Upper lobe of left lung (tissue), 6 donors: Measurements from ENCODE around the gene RFT1. TPM values are rescaled to one million over a fixed set of nuclear protein-coding genes. Genes with fewer than 3 reads are reported as not detected.
A peak's percentile ranks its signal among the peaks of the same experiment; 100 is the strongest.

Experiments used
- ATAC-seq, 2 donors: fragments of 200-7000 bp; cut with Tn5 transposase; one replicate each; pipeline ENCODE4 v1.9.1; 2022; ENCODE audit warnings: mild to moderate bottlenecking in 2 of 2, moderate library complexity in 2 of 2; ENCODE audit not compliant: low FRiP score in 2 of 2
- DNase-seq, 2 donors: peaks; one replicate each; pipeline ENCODE4 v3.0.0-alpha.2; 2019 to 2020
- H3K27ac ChIP-seq, 4 donors: fragments of 200-600 bp; sonication (generic); one replicate each; pipeline ENCODE4 v1.5.1; 2016 to 2019
- H3K27me3 ChIP-seq, 4 donors: fragments of 200-600 bp; sonication (generic); one replicate each; pipeline ENCODE4 v1.5.1; 2017 to 2019
- H3K36me3 ChIP-seq, 4 donors: fragments of 200-600 bp; sonication (generic); one replicate each; pipeline ENCODE4 v1.5.1; 2016 to 2019
- H3K4me1 ChIP-seq, 4 donors: fragments of 200-600 bp; sonication (generic); one replicate each; pipeline ENCODE4 v1.5.1; 2018 to 2019
- H3K4me3 ChIP-seq, 4 donors: fragments of 200-600 bp; sonication (generic); one replicate each; pipeline ENCODE4 v1.5.1; 2017 to 2019; ENCODE audit warnings: mild to moderate bottlenecking in 2 of 4, moderate library complexity in 1 of 4
- H3K9me3 ChIP-seq, 4 donors: fragments of 200-600 bp; sonication (generic); one replicate each; pipeline ENCODE4 v1.5.1; 2018 to 2019
- CTCF ChIP-seq, 6 experiments: fragments of 450-650 bp in 4 of 6; fragments of 200-600 bp in 2 of 6; sonication (generic) in 2 of 6; IDR thresholded peaks; one replicate each; pipeline ENCODE4 v1.5.1; 2016 to 2019; ENCODE audit warnings: antibody characterized with exemption in 6 of 6
- EP300 ChIP-seq, 4 donors: sonication (generic); formaldehyde crosslinking; IDR thresholded peaks; one replicate each; pipeline ENCODE4 v1.5.1; 2017; ENCODE audit warnings: antibody characterized with exemption in 4 of 4, control low read depth in 2 of 4
- POLR2A ChIP-seq, 4 donors: fragments of 450-650 bp; IDR thresholded peaks; one replicate each; pipeline ENCODE4 v1.5.1; 2016 to 2017; ENCODE audit warnings: antibody characterized with exemption in 4 of 4, mild to moderate bottlenecking in 2 of 4
- POLR2AphosphoS5 ChIP-seq, 2 donors: sonication (generic); formaldehyde crosslinking; IDR thresholded peaks; one replicate each; pipeline ENCODE4 v1.5.1; 2017; ENCODE audit warnings: antibody characterized with exemption in 2 of 2
- WGBS, 2 donors: methylation state at CpG; one replicate each; pipeline ENCODE4 v1.1.5; 2017 to 2018; 5-methylcytosine and 5-hydroxymethylcytosine counted together
- total RNA-seq, 6 donors: library from RNA; depleted of rRNA in 4 of 6; stranded (reverse); fragments of >200 nt in 4 of 6; gene quantifications; one replicate each; pipeline versions ENCODE4 v1.1.0 to v1.2.1, GENCODE V29; 2016 to 2021
- donor health status: DM: no; HTN: no; CAD: no; lungs with moderate emphysema.
- donor health status: DM: no; HTN: yes; CAD: no; lungs with severe emphysema.

The RFT1 gene
- total RNA-seq, 6 donors from 2014 or later, result 5.1 to 19.9 (median 12.8) TPM

- peaks cover 9 to 26% (median 11%) of the 10 kb centered on the region in 4 donors for H3K4me1 ChIP-seq
- H3K4me3 ChIP-seq, result no peak overlapping the region
- H3K9me3 ChIP-seq, result no peaks in the 10 kb centered on the region
- DNase-seq, result no peak
- 61 to 70% methylated on average over 2 of the region's 2 CpGs for WGBS, 2 donors
- ATAC-seq, result no peak
- no peak overlapping the region for H3K27ac ChIP-seq
- TF ChIP-seq EP300 (IDR thresholded peaks at IDR 0.05), result no peak
- TF ChIP-seq CTCF (IDR thresholded peaks at IDR 0.05), result no peak
- no peak for TF ChIP-seq POLR2AphosphoS5 (IDR thresholded peaks at IDR 0.05)
- TF ChIP-seq POLR2A (IDR thresholded peaks at IDR 0.05), result no peak
- H3K27me3 ChIP-seq, result no peaks in the 10 kb centered on the region
- H3K36me3 ChIP-seq, result no peaks in the 10 kb centered on the region
These were observed 7.0 kb upstream of the RFT1 start for GRCh38 chr3:53137221-53137620.

- peak; percentile 77 to 92 for ATAC-seq
These were observed 4.5 kb upstream of the RFT1 start for GRCh38 chr3:53134631-53135232.

GRCh38 chr3:53132347-53132746, 2.1 kb upstream of the RFT1 start:
- TF ChIP-seq POLR2AphosphoS5 (IDR thresholded peaks at IDR 0.05), result no peak
- TF ChIP-seq CTCF (IDR thresholded peaks at IDR 0.05), result no peak
- no peak for TF ChIP-seq EP300 (IDR thresholded peaks at IDR 0.05)
- TF ChIP-seq POLR2A (IDR thresholded peaks at IDR 0.05), result no peak
- WGBS, 2 donors, result 63 to 71% methylated on average over 5 of the region's 5 CpGs
- H3K4me1 ChIP-seq, result peaks cover 25 to 50% (median 29%) of the 10 kb centered on the region in 4 donors
- H3K4me3 ChIP-seq, result no peak overlapping the region
- H3K27ac ChIP-seq, result no peak overlapping the region
- H3K9me3 ChIP-seq, result no peaks in the 10 kb centered on the region
- ATAC-seq (no peak), DNase-seq (no peak)
- no peaks in the 10 kb centered on the region for H3K36me3 ChIP-seq
- no peaks in the 10 kb centered on the region for H3K27me3 ChIP-seq

More at GRCh38 chr3:53134631-53135232, 4.5 kb upstream of the RFT1 start:
- H3K36me3 ChIP-seq, result no peaks in the 10 kb centered on the region
- 30 to 38% methylated on average over 3 to 6 of the region's 6 CpGs for WGBS, 2 donors
- no peak overlapping the region for H3K4me3 ChIP-seq
- peak; percentile 83 to 96 for DNase-seq
- peaks cover 16 to 36% (median 20%) of the 10 kb centered on the region in 4 donors for H3K4me1 ChIP-seq
- TF ChIP-seq EP300 (IDR thresholded peaks at IDR 0.05) (no peak), POLR2AphosphoS5 (IDR thresholded peaks at IDR 0.05) (peak in 1 of 2 donors; percentile 59), POLR2A (IDR thresholded peaks at IDR 0.05) (peak in 1 of 4 donors; percentile 27), CTCF (IDR thresholded peaks at IDR 0.05) (peak; percentile 67 to 93 (median 88))
- no peaks in the 10 kb centered on the region for H3K9me3 ChIP-seq
- no peaks in the 10 kb centered on the region for H3K27me3 ChIP-seq
- peak overlapping the region in 2 of 4 donors; percentile 8 to 18 for H3K27ac ChIP-seq

GRCh38 chr3:53131096-53131495, 861 bp upstream of the RFT1 start:
- Histone ChIP-seq H3K27me3 (no peaks in the 10 kb centered on the region), H3K9me3 (no peaks in the 10 kb centered on the region), H3K27ac (peak overlapping the region; percentile 88 to 93 (median 92)), H3K4me3 (peak overlapping the region in 3 of 4 donors; percentile 73 to 95 (median 88)), H3K4me1 (peaks cover 25 to 45% (median 27%) of the 10 kb centered on the region in 4 donors), H3K36me3 (peaks cover 0 to 5% (median 0%) of the 10 kb centered on the region in 4 donors)
- 87 to 89% methylated on average over 4 of the region's 4 CpGs for WGBS, 2 donors
- ATAC-seq, result no peak
- TF ChIP-seq POLR2A (IDR thresholded peaks at IDR 0.05) (no peak), EP300 (IDR thresholded peaks at IDR 0.05) (no peak), CTCF (IDR thresholded peaks at IDR 0.05) (no peak), POLR2AphosphoS5 (IDR thresholded peaks at IDR 0.05) (no peak)
- no peak for DNase-seq

GRCh38 chr3:53129344-53129743, 891 bp downstream of the RFT1 start:
- DNase-seq (no peak), ATAC-seq (no peak)
- peak overlapping the region in 3 of 4 donors; percentile 88 to 93 (median 93) for H3K27ac ChIP-seq
- peaks cover 15 to 34% (median 21%) of the 10 kb centered on the region in 4 donors for H3K4me1 ChIP-seq
- H3K9me3 ChIP-seq, result no peaks in the 10 kb centered on the region
- H3K27me3 ChIP-seq, result no peaks in the 10 kb centered on the region
- WGBS, 2 donors, result 69 to 78% methylated on average over 3 of the region's 3 CpGs
- TF ChIP-seq POLR2AphosphoS5 (IDR thresholded peaks at IDR 0.05) (no peak), EP300 (IDR thresholded peaks at IDR 0.05) (no peak), CTCF (IDR thresholded peaks at IDR 0.05) (no peak), POLR2A (IDR thresholded peaks at IDR 0.05) (no peak)
- peaks cover 6 to 19% (median 11%) of the 10 kb centered on the region in 4 donors for H3K36me3 ChIP-seq
- peak overlapping the region; percentile 73 to 95 (median 90) for H3K4me3 ChIP-seq
